ENCODE measurements around the gene KCTD20.

- TF ChIP-seq, protein P1, sequence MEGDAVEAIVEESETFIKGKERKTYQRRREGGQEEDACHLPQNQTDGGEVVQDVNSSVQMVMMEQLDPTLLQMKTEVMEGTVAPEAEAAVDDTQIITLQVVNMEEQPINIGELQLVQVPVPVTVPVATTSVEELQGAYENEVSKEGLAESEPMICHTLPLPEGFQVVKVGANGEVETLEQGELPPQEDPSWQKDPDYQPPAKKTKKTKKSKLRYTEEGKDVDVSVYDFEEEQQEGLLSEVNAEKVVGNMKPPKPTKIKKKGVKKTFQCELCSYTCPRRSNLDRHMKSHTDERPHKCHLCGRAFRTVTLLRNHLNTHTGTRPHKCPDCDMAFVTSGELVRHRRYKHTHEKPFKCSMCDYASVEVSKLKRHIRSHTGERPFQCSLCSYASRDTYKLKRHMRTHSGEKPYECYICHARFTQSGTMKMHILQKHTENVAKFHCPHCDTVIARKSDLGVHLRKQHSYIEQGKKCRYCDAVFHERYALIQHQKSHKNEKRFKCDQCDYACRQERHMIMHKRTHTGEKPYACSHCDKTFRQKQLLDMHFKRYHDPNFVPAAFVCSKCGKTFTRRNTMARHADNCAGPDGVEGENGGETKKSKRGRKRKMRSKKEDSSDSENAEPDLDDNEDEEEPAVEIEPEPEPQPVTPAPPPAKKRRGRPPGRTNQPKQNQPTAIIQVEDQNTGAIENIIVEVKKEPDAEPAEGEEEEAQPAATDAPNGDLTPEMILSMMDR (IDR thresholded peaks at IDR 0.05) = no peak
- no peak for TF ChIP-seq POLR2A (IDR thresholded peaks at IDR 0.05)
These were observed 97.2 kb downstream of the KCTD20 start for GRCh38 chr6:36539814-36540568.

Data from thyroid gland (tissue), 4 donors.